ENCODE data around the gene CXXC5.
A peak's percentile ranks its signal among the peaks of the same experiment; 100 is the strongest.
"Not testable (repeated sequence)": the region's sequence is repeated elsewhere in the genome, so short reads cannot be mapped to it uniquely, and the experiment has no call there.

The CXXC5 gene

GRCh38 chr5:139710319-139711066 is 62.3 kb downstream of the CXXC5 start:
- DNase-seq (ENCODE audit: low read depth): peak; percentile 29

GRCh38 chr5:139711067-139711905 is 63.1 kb downstream of the CXXC5 start:
- peak; percentile 36 for DNase-seq (ENCODE audit: low read depth)

- no peak for DNase-seq (ENCODE audit: low read depth)
Measured at GRCh38 chr5:139711906-139712224, 63.7 kb downstream of the CXXC5 start.

- DNase-seq (ENCODE audit: low read depth): no peak
Measured at GRCh38 chr5:139712412-139712811, 64.3 kb downstream of the CXXC5 start.

GRCh38 chr5:139713898-139714297 is 65.7 kb downstream of the CXXC5 start:
- DNase-seq (ENCODE audit: low read depth): not testable (repeated sequence)

- no peak for DNase-seq (ENCODE audit: low read depth)
Measured at GRCh38 chr5:139717221-139717620, 69.1 kb downstream of the CXXC5 start.

- not testable (repeated sequence) for DNase-seq (ENCODE audit: low read depth)
Measured at GRCh38 chr5:139718403-139718802, 70.3 kb downstream of the CXXC5 start.

GRCh38 chr5:139719970-139720369 is 71.8 kb downstream of the CXXC5 start:
- not testable (repeated sequence) for DNase-seq (ENCODE audit: low read depth)

- DNase-seq (ENCODE audit: low read depth): no peak
Measured at GRCh38 chr5:139723986-139724587, 75.9 kb downstream of the CXXC5 start.

GRCh38 chr5:139725073-139725830 is 77.1 kb downstream of the CXXC5 start:
- no peak for DNase-seq (ENCODE audit: low read depth)

- no peak for DNase-seq (ENCODE audit: low read depth)
Measured at GRCh38 chr5:139726248-139726647, 78.1 kb downstream of the CXXC5 start.

GRCh38 chr5:139727615-139728014 is 79.5 kb downstream of the CXXC5 start:
- DNase-seq (ENCODE audit: low read depth): not testable (repeated sequence)

GRCh38 chr5:139731281-139731680 is 83.1 kb downstream of the CXXC5 start:
- DNase-seq (ENCODE audit: low read depth): no peak

- DNase-seq (ENCODE audit: low read depth): no peak
Measured at GRCh38 chr5:139732019-139732418, 83.9 kb downstream of the CXXC5 start.

GRCh38 chr5:139733010-139733688 is 85.0 kb downstream of the CXXC5 start:
- DNase-seq (ENCODE audit: low read depth): no peak
